Activated CD4-positive, alpha-beta T cell treated with anti-CD3 and anti-CD28 coated beads, Interleukin-2, amount 10 ng/mL, durations not matched to agents 7 days and 5 days (primary cell): ENCODE measurements around the gene MAPK11. TPM values are rescaled to one million over a fixed set of nuclear protein-coding genes. Genes with fewer than 3 reads are reported as not detected.
"Not testable (repeated sequence)": the region's sequence is repeated elsewhere in the genome, so short reads cannot be mapped to it uniquely, and the experiment has no call there.

Source experiments
- CTCF ChIA-PET: fragments of 350-600 bp; sonication (Branson Sonifier 250); formaldehyde crosslinking; loops from one replicate; lab custom pipeline; 2021; ENCODE audit warnings: antibody characterized with exemption; lab: Charles Lee
- POLR2A ChIA-PET: fragments of 350-600 bp; sonication (Branson Sonifier 250); formaldehyde crosslinking; loops from one replicate; lab custom pipeline; 2021; ENCODE audit warnings: antibody characterized with exemption; lab: Charles Lee
- DNase-seq: peaks from one replicate; pipeline ENCODE4 v3.0.0-alpha.2; 2020
- H3K27ac Mint-ChIP-seq: one replicate; pipeline ENCODE4 v1.8.0; 2021; ENCODE audit warnings: mild to moderate bottlenecking, moderate library complexity, mixed read lengths
- H3K27me3 Mint-ChIP-seq: one replicate; pipeline ENCODE4 v1.8.0; 2021; ENCODE audit warnings: mixed read lengths
- H3K36me3 Mint-ChIP-seq: one replicate; pipeline ENCODE4 v1.8.0; 2021; ENCODE audit warnings: low read depth, mixed read lengths
- H3K4me1 Mint-ChIP-seq: one replicate; pipeline ENCODE4 v1.8.0; 2021; ENCODE audit warnings: mixed read lengths
- H3K4me3 Mint-ChIP-seq: one replicate; pipeline ENCODE4 v1.8.0; 2021; ENCODE audit warnings: mild to moderate bottlenecking, moderate library complexity, mixed read lengths
- H3K9me3 Mint-ChIP-seq: one replicate; pipeline ENCODE4 v1.8.0; 2021; ENCODE audit warnings: mixed read lengths
- total RNA-seq, 2 experiments: library from RNA; stranded (reverse); gene quantifications; one replicate each; pipeline ENCODE4 v1.2.3, GENCODE V29; 2021

The MAPK11 gene
- total RNA-seq, 2 experiments from 2014 or later: 10.7 to 12.6 TPM

- H3K9me3 Mint-ChIP-seq: no peaks in the 10 kb centered on the region
- no peaks in the 10 kb centered on the region for H3K36me3 Mint-ChIP-seq
- POLR2A ChIA-PET: no interaction called here
- peaks cover 2% of the 10 kb centered on the region for H3K27me3 Mint-ChIP-seq
- no peak overlapping the region for H3K4me3 Mint-ChIP-seq
- H3K4me1 Mint-ChIP-seq: peaks cover 4% of the 10 kb centered on the region
- H3K27ac Mint-ChIP-seq: no peak overlapping the region
- CTCF ChIA-PET: no interaction called here
- no peak for DNase-seq
These were observed 7.6 kb upstream of the MAPK11 start for GRCh38 chr22:50277761-50278160.

DNA sequence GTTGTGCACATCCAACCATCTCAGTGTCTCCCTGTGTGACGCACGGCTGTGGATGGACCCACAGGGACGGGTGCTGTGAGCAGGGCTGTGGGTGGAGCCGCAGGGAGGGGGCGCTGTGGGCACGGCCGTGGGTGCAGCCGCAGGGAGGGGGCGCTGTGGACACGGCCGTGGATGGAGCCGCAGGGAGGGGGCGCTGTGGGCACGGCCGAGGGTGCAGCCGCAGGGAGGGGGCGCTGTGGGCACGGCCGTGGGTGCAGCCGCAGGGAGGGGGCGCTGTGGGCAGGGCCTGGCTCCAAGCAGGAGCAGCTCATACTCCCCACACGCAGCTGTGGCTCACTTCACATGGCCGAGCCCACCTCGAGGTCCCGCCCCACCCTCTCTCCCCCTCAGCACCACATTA is 6.0 kb upstream of the MAPK11 start:
- H3K4me3 Mint-ChIP-seq: no peak overlapping the region
- no peaks in the 10 kb centered on the region for H3K36me3 Mint-ChIP-seq
- H3K4me1 Mint-ChIP-seq: peaks cover 6% of the 10 kb centered on the region
- no peaks in the 10 kb centered on the region for H3K9me3 Mint-ChIP-seq
- CTCF ChIA-PET: interaction anchor here (0.5 to 5.5 kb wide), 63 partner anchors 9 to 416 kb away, joined by 3 to 54 read pairs (median 4); partner anchors contain the start of genes ADM2, DENND6B, HDAC10 and MAPK12
- POLR2A ChIA-PET: no interaction called here
- peaks cover 8% of the 10 kb centered on the region for H3K27me3 Mint-ChIP-seq
- DNase-seq: peak; percentile 48
- no peak overlapping the region for H3K27ac Mint-ChIP-seq

DNA sequence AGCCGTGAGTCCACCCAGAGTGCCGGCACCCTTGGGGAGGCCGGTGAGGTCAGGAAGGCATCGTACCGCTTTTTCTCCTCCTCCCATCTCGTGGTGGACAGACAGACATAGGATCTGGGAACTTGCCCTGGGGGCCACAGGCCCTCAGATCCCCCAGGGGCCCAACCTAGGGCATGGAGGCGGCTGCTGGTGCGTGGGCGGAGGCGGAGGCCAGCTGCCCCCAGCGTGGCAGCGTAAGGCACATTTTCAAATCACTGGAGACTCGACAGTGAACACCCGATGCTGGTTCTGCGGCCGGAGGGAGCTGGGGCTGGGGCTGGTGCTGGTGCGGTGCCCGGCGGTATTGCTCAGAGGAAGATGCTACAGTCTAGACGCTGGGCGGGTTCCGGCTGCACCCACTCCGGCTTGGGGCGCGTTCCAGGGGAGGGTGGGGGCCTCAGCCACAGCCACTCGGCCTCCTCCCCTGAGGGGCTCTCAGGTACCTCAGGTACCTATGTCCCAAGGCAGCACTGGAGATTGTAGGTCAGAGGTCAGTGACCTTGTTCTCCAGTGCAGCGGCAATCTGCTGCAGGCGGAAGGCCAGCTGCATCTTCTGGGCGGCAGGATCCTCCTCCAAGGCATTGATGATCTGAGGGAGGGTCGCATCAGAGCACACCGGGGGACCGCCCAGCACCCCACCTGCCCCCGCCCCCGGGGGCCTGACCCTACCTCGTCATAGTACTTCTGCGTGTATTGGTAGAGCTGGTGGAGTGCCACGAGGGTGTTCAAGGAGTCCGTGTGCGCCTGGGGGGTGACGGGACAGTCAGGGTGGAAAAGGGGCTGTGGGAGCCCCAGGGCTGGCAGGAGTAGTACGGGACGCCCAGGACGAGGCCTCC is 5.2 kb upstream of the MAPK11 start:
- POLR2A ChIA-PET: no interaction called here
- CTCF ChIA-PET: interaction anchor here (0.7 to 5.5 kb wide), 24 partner anchors 12 to 416 kb away, joined by 3 to 54 read pairs (median 6); partner anchors contain the start of genes DENND6B, MAPK12 and SCO2
- H3K9me3 Mint-ChIP-seq: no peaks in the 10 kb centered on the region
- peaks cover 10% of the 10 kb centered on the region for H3K4me1 Mint-ChIP-seq
- H3K27me3 Mint-ChIP-seq: peaks cover 9% of the 10 kb centered on the region
- DNase-seq: no peak
- H3K27ac Mint-ChIP-seq: no peak overlapping the region
- no peaks in the 10 kb centered on the region for H3K36me3 Mint-ChIP-seq
- H3K4me3 Mint-ChIP-seq: no peak overlapping the region

- Mint-ChIP-seq H3K9me3 (no peaks in the 10 kb centered on the region), H3K27me3 (peaks cover 9% of the 10 kb centered on the region), H3K27ac (no peak overlapping the region), H3K36me3 (no peaks in the 10 kb centered on the region), H3K4me1 (peaks cover 10% of the 10 kb centered on the region), H3K4me3 (no peak overlapping the region)
- ChIA-PET POLR2A (no interaction called here), CTCF (interaction anchor here (0.5 to 5.5 kb wide), 7 partner anchors 11 to 251 kb away, joined by 3 to 54 read pairs (median 4); partner anchors contain the start of genes DENND6B, MAPK12 and SCO2)
- DNase-seq: no peak
These were observed 4.6 kb upstream of the MAPK11 start for GRCh38 chr22:50274771-50275170.

DNA sequence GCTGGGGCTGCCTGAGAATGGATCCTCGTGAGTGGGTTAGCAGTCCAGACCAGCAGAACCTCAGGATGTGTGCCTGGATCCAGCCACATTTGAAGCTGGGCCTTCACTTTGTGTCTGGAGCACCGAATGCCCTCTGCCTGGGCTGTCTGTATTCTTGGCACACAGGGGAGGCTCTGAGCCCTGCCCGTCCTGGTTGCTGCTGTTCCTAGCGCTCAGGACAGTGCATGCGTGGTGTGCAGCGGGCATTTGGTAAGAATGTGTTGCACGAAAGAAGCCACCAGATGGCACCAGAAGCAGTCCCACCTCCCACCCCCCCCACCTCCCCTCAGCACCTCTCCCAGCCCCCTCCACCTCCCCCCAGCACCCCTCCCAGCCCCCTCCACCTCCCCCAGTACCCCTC is 4.1 kb upstream of the MAPK11 start:
- ChIA-PET POLR2A (no interaction called here), CTCF (interaction anchor here (0.5 to 5.5 kb wide), 5 partner anchors 11 to 74 kb away, joined by 3 to 25 read pairs (median 3); partner anchors contain the start of genes HDAC10 and MAPK12)
- no peak overlapping the region for H3K27ac Mint-ChIP-seq
- no peaks in the 10 kb centered on the region for H3K36me3 Mint-ChIP-seq
- H3K27me3 Mint-ChIP-seq: peaks cover 10% of the 10 kb centered on the region
- H3K4me3 Mint-ChIP-seq: no peak overlapping the region
- no peaks in the 10 kb centered on the region for H3K9me3 Mint-ChIP-seq
- DNase-seq: peak; percentile 59
- peaks cover 13% of the 10 kb centered on the region for H3K4me1 Mint-ChIP-seq

DNA sequence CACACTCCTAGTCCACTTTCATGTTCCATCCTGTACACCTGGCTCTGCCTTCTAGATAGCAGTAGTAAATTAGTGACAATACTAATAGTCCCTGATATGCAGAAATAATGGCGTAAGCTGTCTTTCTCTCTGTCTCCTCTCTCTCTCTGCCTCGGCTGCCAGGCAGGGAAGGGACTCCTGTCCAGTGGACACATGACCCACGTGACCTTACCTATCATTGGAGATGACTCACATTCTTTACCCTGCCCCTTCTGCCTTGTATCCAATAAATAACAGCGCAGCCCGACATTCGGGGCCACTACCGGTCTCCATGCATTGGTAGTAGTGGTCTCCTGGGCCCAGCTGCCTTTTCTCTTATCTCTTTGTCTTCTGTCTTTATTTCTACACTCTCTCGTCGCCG is 3.6 kb upstream of the MAPK11 start:
- CTCF ChIA-PET: interaction anchor here (1.2 to 5.5 kb wide), 5 partner anchors 10 to 252 kb away, joined by 3 to 25 read pairs (median 5); partner anchors contain the start of genes HDAC10, MAPK12 and SCO2
- Mint-ChIP-seq H3K4me1 (peaks cover 14% of the 10 kb centered on the region), H3K27me3 (peaks cover 11% of the 10 kb centered on the region)
- H3K36me3 Mint-ChIP-seq, POLR2A ChIA-PET, H3K4me3 Mint-ChIP-seq, H3K27ac Mint-ChIP-seq, DNase-seq, H3K9me3 Mint-ChIP-seq: not testable (repeated sequence)

GRCh38 chr22:50273352-50273751 is 3.2 kb upstream of the MAPK11 start:
- H3K36me3 Mint-ChIP-seq, H3K27ac Mint-ChIP-seq, POLR2A ChIA-PET, H3K9me3 Mint-ChIP-seq, H3K4me3 Mint-ChIP-seq, DNase-seq: not testable (repeated sequence)
- H3K27me3 Mint-ChIP-seq: peaks cover 13% of the 10 kb centered on the region
- H3K4me1 Mint-ChIP-seq: peaks cover 14% of the 10 kb centered on the region
- CTCF ChIA-PET: interaction anchor here (1.2 to 5.5 kb wide), 6 partner anchors 10 to 252 kb away, joined by 3 to 25 read pairs (median 4); partner anchors contain the start of genes HDAC10, MAPK12 and SCO2

DNA sequence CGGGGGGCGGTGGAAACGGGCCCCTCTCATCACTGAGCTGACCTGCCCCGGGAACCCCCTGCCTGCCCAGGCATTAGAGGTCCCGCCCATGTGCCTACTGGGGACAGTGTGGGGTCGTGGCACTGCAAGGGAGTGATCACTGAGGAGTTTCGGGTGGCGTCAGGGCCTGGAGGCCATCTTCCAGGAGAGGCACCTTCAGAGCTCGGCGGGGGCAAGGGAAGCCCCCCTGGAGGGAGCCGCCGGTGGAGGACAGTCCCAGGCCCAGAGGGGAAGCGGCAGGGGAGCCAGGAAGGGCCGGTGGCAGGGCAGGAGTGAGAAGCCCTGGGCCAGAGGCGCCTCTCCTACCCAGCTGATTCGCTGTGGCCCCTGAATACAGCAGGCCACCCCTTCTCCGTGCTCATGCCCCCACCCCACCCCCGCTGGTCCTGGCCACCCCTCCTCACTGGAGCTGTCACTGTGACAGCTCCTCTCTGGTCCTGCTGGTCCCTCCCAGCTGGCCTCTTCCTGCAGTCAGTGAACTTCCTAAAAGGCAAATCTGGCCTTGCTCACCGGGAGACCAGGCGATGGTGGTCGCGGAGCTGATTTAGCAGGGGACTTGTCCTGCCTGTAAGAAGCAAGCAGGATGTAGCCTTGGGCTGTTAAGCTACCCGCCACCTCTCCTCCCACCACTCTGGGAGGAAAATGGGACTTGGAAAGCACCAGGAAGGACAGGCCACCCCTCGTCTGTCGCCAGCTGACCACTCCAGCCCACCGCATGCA is 2.0 kb upstream of the MAPK11 start:
- DNase-seq: no peak
- H3K4me3 Mint-ChIP-seq: no peak overlapping the region
- peaks cover 18% of the 10 kb centered on the region for H3K4me1 Mint-ChIP-seq
- no peaks in the 10 kb centered on the region for H3K9me3 Mint-ChIP-seq
- POLR2A ChIA-PET: no interaction called here
- CTCF ChIA-PET: interaction anchor here (0.9 to 5.5 kb wide), 6 partner anchors 9 to 254 kb away, joined by 4 to 25 read pairs (median 4); partner anchors contain the start of genes HDAC10, MAPK12 and SCO2
- H3K27ac Mint-ChIP-seq: no peak overlapping the region
- no peaks in the 10 kb centered on the region for H3K36me3 Mint-ChIP-seq
- peaks cover 13% of the 10 kb centered on the region for H3K27me3 Mint-ChIP-seq

DNA sequence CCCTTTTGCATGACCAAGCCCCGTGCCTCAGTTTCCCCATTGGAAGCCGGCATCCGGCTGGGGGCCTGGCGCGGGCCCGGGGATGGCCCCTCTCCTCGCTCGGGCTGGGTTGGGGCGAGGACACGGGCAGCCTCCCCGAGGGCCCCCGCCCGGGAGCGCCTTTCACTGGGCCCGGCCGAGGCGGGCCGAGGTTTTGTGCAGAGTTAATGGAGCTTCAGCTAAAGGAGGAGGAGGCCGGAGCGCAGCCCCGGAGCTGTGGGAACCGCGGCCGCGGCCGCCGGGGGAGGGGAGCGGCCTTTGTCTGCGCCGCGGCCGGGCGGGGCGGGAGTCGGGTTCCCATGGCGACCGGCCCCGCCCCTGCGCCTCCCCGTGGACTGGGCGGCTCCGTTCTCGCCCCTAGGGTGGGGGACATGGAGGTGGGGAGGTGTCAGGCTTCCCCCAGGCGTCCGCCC is 1.4 kb upstream of the MAPK11 start:
- no peak overlapping the region for H3K27ac Mint-ChIP-seq
- H3K4me1 Mint-ChIP-seq: peaks cover 18% of the 10 kb centered on the region
- no peaks in the 10 kb centered on the region for H3K9me3 Mint-ChIP-seq
- peaks cover 13% of the 10 kb centered on the region for H3K27me3 Mint-ChIP-seq
- ChIA-PET CTCF (interaction anchor here (5.5 kb wide), 1 partner anchor 8 kb away, joined by 25 read pairs; the partner anchor contains the start of gene MAPK12), POLR2A (no interaction called here)
- H3K36me3 Mint-ChIP-seq: no peaks in the 10 kb centered on the region
- DNase-seq: peak; percentile 61
- H3K4me3 Mint-ChIP-seq: no peak overlapping the region

- CTCF ChIA-PET: no interaction called here
- no peak overlapping the region for H3K27ac Mint-ChIP-seq
- H3K9me3 Mint-ChIP-seq: no peaks in the 10 kb centered on the region
- no peaks in the 10 kb centered on the region for H3K36me3 Mint-ChIP-seq
- POLR2A ChIA-PET: no interaction called here
- H3K4me1 Mint-ChIP-seq: peaks cover 17% of the 10 kb centered on the region
- peak overlapping the region; percentile 64 for H3K4me3 Mint-ChIP-seq
- DNase-seq: peak; percentile 75
- peaks cover 13% of the 10 kb centered on the region for H3K27me3 Mint-ChIP-seq
These were observed 650 bp upstream of the MAPK11 start for GRCh38 chr22:50270666-50271394.

GRCh38 chr22:50269573-50269969 is 609 bp downstream of the MAPK11 start:
- Mint-ChIP-seq H3K27me3 (peaks cover 13% of the 10 kb centered on the region), H3K36me3 (no peaks in the 10 kb centered on the region), H3K27ac (peak overlapping the region; percentile 60), H3K4me3 (peak overlapping the region; percentile 70), H3K9me3 (no peaks in the 10 kb centered on the region), H3K4me1 (peaks cover 16% of the 10 kb centered on the region)
- POLR2A ChIA-PET: no interaction called here
- CTCF ChIA-PET: interaction anchor here (1.1 kb wide), 2 partner anchors 33 to 72 kb away, joined by 3 to 4 read pairs; no protein-coding TSS in a partner anchor
- no peak for DNase-seq

DNA sequence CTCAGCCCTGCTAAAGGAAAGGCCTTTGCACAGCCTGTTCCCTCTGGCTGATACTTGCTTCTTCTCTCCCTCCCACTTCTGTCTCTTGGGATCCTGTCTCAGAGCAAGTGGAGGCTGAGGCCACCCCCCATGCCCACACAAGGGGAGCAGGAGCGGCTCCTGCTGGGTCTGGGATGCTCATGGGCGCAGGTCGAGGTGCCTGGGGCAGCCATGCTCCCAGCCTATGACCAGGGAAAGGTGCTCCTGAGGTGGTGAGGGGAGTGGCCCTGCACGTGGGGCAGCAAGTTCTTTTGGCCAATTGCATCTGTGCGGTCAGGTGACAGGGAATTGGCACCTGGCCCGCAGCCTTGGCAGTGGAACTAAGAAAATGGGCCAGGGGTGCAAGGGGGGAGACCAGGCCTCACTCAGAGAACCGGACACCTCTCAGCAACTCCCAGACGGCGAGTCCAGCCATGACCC is 1.5 kb downstream of the MAPK11 start:
- Mint-ChIP-seq H3K4me1 (peaks cover 16% of the 10 kb centered on the region), H3K27me3 (peaks cover 13% of the 10 kb centered on the region), H3K27ac (no peak overlapping the region), H3K9me3 (no peaks in the 10 kb centered on the region), H3K36me3 (no peaks in the 10 kb centered on the region), H3K4me3 (peak overlapping the region; percentile 70)
- ChIA-PET POLR2A (no interaction called here), CTCF (interaction anchor here (1.1 to 1.6 kb wide), 2 partner anchors 32 to 73 kb away, joined by 4 to 5 read pairs; no protein-coding TSS in a partner anchor)
- no peak for DNase-seq
